PC-3 (cell line): Measurements from ENCODE around the gene RNH1.

Experiments used
- EZH2 ChIP-seq: fragments of 300-600 bp; sonication (generic); IDR thresholded peaks from one replicate; pipeline ENCODE4 v1.6.1; 2017; ENCODE audit warnings: antibody characterized with exemption, mild to moderate bottlenecking, low read length; ENCODE audit not compliant: unreplicated experiment
- EZH2phosphoT487 ChIP-seq: fragments of 300-600 bp; sonication (generic); IDR thresholded peaks from 2 replicates; pipeline ENCODE4 v1.6.1; 2018; ENCODE audit warnings: mild to moderate bottlenecking, antibody characterized with exemption, low read length, borderline replicate concordance
- TF ChIP-seq, protein P1 (sequence below): fragments of 300-600 bp; sonication (generic); conservative IDR thresholded peaks from 2 replicates; pipeline ENCODE4 v1.5.1; 2017; ENCODE audit warnings: antibody characterized with exemption, low read depth, mild to moderate bottlenecking, low read length

GRCh38 chr11:504994-505344 lies 2.1 kb downstream of the RNH1 start:
- TF ChIP-seq, protein P1, sequence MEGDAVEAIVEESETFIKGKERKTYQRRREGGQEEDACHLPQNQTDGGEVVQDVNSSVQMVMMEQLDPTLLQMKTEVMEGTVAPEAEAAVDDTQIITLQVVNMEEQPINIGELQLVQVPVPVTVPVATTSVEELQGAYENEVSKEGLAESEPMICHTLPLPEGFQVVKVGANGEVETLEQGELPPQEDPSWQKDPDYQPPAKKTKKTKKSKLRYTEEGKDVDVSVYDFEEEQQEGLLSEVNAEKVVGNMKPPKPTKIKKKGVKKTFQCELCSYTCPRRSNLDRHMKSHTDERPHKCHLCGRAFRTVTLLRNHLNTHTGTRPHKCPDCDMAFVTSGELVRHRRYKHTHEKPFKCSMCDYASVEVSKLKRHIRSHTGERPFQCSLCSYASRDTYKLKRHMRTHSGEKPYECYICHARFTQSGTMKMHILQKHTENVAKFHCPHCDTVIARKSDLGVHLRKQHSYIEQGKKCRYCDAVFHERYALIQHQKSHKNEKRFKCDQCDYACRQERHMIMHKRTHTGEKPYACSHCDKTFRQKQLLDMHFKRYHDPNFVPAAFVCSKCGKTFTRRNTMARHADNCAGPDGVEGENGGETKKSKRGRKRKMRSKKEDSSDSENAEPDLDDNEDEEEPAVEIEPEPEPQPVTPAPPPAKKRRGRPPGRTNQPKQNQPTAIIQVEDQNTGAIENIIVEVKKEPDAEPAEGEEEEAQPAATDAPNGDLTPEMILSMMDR: no peak
- no peak for TF ChIP-seq EZH2
- no peak for TF ChIP-seq EZH2phosphoT487
